GM12874 (cell line): ENCODE measurements around the gene AURKA.

Experiments
- TF ChIP-seq, protein P1 (sequence below): IDR thresholded peaks from 2 replicates; pipeline ENCODE4 v1.5.1; 2011; ENCODE audit warnings: low read depth, mild to moderate bottlenecking, control low read depth, low read length, moderate library complexity; ENCODE audit not compliant: insufficient read depth

AURKA gene

DNA sequence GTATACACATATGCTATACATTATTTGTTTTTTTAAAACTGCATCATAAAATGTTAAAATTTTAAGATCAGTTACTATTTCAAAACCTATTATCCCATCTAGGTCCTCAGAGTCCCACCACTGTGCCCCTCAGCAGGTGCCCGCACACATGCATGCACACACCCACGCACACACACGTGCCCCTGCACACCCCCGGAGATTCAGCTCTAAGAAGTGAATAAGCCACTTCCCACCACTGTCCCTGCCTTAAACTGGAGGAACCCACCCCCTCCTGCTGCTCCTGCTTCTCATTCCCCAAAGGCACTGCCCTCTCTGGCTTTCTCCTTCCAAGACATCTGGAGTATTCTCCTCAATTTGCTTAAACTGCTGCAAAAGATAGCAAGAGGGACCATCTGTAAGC lies 38.7 kb downstream of the AURKA start:
- TF ChIP-seq, protein P1, sequence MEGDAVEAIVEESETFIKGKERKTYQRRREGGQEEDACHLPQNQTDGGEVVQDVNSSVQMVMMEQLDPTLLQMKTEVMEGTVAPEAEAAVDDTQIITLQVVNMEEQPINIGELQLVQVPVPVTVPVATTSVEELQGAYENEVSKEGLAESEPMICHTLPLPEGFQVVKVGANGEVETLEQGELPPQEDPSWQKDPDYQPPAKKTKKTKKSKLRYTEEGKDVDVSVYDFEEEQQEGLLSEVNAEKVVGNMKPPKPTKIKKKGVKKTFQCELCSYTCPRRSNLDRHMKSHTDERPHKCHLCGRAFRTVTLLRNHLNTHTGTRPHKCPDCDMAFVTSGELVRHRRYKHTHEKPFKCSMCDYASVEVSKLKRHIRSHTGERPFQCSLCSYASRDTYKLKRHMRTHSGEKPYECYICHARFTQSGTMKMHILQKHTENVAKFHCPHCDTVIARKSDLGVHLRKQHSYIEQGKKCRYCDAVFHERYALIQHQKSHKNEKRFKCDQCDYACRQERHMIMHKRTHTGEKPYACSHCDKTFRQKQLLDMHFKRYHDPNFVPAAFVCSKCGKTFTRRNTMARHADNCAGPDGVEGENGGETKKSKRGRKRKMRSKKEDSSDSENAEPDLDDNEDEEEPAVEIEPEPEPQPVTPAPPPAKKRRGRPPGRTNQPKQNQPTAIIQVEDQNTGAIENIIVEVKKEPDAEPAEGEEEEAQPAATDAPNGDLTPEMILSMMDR, result no peak

DNA sequence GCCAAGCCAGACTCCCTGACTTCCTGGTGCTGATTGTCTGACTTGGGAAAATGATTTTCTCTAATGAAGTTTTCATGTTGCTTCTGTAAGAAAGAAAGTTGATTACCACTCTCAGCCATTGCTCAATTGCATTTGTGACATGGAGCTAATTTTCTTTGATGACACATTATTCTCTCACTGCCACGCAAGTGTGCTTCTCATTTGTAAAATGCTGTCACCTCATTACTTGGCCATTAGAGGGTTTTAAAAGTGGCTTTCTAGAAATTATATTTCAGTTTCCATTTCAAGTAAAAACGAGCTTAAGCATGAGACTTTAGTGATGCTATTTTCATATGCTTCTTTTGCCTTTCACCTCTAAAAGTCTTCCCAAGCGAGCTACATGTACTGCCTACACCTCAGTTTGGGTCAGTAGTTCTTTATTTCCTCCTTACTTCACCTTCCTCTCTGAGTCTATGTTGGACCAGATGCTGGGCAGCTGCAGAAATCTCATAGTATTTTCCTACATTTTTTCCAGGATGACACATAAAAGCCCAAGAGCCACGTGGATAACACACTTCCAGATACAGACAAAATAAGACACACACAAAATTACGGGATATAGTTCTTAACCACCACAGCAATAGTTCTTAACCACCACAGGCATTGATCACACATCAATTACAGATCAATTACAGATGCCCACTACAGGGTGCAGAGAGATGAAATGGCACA lies 39.5 kb downstream of the AURKA start:
- TF ChIP-seq, protein P1, result no peak

DNA sequence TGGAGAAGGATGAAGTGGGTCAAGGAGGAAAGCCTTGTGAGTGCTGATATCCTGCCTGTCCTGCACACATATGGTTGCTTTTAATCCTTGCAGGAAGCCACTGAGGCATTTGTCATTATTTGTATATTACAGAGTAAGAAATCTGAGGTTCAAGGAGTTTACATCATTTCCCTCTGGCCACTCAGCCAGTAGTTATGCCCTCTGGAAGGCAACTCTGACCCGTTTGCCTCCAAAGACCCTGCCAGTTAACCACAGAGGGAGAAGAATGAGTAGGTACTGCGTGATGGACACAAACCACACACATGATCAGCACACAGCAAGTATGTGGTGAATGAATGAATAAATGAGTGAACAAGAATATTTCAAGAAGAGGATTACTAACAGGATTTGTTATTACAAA lies 41.2 kb downstream of the AURKA start:
- TF ChIP-seq, protein P1, result no peak

DNA sequence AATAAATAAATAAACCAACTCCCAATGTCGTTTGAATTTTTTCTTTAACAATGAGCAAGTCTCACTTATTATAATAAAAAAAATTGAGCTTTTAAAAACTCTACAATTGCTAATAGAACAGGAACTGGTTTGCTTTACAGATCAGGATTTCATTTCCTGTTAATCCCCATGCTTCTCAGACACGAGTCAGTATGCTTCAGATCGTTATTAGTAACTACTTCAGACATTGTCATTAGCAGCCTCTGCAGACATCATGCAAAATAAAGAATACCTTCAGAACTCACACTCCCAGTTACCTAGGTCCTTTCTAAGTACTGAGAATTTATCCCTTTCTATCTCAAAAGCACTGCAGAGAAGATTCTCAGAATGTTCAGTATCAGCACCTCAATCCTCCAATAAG lies 43.3 kb downstream of the AURKA start:
- TF ChIP-seq, protein P1, result no peak

DNA sequence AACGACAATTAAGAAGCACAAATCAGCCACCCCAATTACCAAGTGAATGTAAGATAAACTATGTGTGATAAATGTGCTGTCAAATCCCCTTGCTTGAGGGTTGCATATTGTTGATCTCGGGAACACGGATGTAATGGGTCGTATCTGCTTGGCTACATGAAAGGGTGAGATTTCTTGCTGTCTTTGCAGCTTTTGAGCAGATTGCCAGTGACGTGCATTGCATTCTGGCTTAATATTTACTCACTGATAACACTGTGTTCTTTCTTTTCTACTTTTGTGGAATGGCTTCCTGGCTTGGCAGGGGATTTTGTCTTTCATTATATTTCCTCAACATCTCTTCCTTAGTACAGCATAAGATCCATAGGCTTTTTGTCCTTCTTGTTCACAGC lies 43.7 kb downstream of the AURKA start:
- TF ChIP-seq, protein P1, result no peak

DNA sequence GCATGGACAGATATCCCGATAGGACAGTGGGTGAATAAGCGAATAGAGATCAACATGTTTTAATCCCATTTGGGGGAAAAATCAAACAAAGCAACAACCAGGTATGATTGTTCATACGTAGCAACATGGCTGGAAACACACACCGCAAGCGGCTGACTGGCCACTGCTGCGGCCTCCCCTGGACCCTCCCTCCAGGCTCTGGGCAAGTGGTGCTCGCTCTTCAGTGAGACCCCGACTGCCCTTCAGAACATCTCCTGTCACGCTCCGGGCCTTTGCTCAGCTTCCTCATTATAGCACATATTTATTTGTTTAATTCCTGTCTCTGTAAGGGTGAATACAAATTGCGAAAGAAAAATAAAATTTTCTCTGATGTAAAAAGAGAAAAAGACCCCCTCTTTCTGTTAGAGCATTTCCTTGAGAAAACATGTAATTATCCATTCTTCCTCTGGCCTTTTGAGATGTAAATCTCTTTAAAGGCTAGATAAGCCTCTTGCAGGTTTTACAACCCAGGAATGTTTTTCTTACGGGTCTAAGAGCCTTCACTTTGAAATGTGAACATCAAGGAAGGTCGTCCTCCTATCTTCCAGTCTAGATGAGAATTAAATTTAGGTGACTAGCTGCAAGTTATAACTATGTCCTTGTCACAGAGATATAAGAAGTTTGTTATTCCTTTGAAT lies 44.2 kb downstream of the AURKA start:
- TF ChIP-seq, protein P1, result no peak

DNA sequence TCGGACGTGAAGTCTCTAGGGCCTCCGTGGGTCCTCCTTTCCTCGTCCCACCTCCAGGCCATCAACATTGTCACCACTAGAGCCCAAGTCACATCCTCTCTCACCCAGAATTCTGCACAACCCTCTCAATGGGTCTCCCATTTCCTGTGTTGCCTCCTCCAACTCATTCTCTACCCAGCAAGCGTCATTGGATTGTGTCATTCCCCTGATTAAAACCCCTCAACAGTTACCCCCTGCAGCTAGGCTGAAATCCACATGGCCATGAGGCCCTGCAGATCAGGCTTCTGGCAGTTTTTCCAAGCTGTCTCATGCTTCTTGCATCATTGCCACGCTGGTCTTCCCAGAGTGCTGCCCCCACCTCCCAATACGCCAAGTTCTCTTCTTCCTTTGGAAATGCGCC lies 46.1 kb downstream of the AURKA start:
- TF ChIP-seq, protein P1, result no peak
